Measurements from ENCODE around the gene SERPIND1. TPM values are rescaled to one million over a fixed set of nuclear protein-coding genes. Genes with fewer than 3 reads are reported as not detected.

SERPIND1 gene
- polyA plus RNA-seq, 1 experiment = 0.06 TPM

DNA sequence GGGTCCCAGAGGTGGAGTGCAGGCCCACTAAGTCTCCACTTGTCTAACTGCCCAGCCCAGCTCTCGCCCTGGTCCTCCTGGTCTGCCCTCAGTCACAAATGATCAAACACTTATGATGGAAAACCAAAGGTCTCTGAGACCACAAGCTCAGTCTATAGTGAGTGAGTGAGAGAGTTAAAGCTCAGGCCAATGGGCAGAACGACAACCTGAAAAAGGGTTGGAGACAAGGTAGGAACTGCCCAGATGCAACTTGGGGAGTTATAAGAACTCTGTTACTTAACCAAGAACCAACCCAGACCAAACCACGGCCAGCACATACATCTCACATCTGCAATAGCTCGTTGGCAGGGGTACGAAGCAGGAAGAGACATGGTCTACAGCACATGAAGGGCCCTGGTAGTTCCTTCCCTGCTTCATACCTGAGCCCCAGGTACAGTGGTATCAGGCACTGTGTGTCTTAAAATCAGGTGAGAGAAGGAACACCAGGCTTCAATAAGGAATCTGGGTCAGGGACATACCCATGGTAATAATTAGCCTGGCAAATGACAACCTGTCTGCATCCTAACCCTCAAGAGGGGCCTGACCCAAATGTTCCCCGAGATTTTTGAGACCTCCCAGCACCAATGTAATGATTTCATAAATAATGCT lies 35.7 kb downstream of the SERPIND1 start:
- ChIA-PET POLR2A (no interaction called here), CTCF (interaction anchor here (0.9 kb wide), 1 partner anchor 12 kb away, joined by 4 read pairs; no protein-coding TSS in a partner anchor)

DNA sequence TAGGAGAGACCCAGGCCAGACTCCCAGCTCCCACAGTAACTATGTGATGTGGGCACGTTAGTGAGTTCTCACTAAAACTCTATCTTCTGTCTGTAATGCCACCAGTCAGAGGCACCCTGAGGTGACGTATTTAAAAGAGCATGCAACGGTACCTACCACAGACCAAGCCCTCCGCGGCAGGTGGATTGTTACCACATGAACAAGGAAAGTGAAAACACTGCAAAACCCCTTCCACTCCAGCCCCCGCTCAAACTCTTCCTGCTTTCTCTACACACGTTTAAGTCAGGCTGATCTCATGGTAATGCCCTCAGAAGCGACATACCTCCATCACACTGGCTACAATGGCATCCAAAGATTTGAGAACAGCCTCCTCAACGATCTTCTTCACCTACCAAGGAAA lies 36.7 kb downstream of the SERPIND1 start:
- CTCF ChIA-PET = no interaction called here

More for the DNA sequence above, 35.7 kb downstream of the SERPIND1 start:
- H3K4me3 ChIP-seq (ENCODE audit: low read depth, low read length) = no peak overlapping the region
- no peaks in the 10 kb centered on the region for H3K27me3 ChIP-seq (ENCODE audit: control insufficient read depth, insufficient read depth, low read length)
- no peak overlapping the region for H3K27ac ChIP-seq (ENCODE audit: low read depth, low read length)
- H3K9me3 ChIP-seq (ENCODE audit: control insufficient read depth, insufficient read depth, low read length) = no peaks in the 10 kb centered on the region
- TF ChIP-seq, protein P1, sequence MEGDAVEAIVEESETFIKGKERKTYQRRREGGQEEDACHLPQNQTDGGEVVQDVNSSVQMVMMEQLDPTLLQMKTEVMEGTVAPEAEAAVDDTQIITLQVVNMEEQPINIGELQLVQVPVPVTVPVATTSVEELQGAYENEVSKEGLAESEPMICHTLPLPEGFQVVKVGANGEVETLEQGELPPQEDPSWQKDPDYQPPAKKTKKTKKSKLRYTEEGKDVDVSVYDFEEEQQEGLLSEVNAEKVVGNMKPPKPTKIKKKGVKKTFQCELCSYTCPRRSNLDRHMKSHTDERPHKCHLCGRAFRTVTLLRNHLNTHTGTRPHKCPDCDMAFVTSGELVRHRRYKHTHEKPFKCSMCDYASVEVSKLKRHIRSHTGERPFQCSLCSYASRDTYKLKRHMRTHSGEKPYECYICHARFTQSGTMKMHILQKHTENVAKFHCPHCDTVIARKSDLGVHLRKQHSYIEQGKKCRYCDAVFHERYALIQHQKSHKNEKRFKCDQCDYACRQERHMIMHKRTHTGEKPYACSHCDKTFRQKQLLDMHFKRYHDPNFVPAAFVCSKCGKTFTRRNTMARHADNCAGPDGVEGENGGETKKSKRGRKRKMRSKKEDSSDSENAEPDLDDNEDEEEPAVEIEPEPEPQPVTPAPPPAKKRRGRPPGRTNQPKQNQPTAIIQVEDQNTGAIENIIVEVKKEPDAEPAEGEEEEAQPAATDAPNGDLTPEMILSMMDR (IDR thresholded peaks at IDR 0.05; ENCODE audit: low read depth, low read length) = no peak
- no peak for DNase-seq (ENCODE audit: low read depth, low spot score)

DNA sequence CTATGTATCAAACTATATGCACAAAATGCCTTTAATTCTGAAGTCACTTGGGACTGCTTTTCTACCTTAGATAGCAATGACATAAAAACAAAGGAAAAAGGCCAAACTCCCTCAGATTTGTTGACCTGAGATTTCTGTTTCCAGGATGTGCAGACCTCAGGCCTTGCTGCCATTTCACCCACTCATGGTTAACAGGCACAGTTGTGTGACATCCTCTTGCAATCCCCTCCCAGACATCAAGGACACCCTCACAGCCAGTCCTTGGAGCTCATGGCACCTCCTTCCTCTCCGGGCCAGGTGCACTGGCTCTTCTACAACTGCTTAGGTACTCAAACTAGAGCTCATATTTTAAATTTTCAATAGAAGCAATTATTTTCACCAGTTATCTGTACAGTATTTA lies 37.3 kb downstream of the SERPIND1 start:
- TF ChIP-seq, protein P1 (IDR thresholded peaks at IDR 0.05; ENCODE audit: low read depth, low read length) = no peak
- ChIA-PET CTCF (no interaction called here), POLR2A (no interaction called here)
- Histone ChIP-seq H3K27ac (ENCODE audit: low read depth, low read length) (no peak overlapping the region), H3K4me3 (ENCODE audit: low read depth, low read length) (no peak overlapping the region), H3K27me3 (ENCODE audit: control insufficient read depth, insufficient read depth, low read length) (no peaks in the 10 kb centered on the region), H3K9me3 (ENCODE audit: control insufficient read depth, insufficient read depth, low read length) (no peaks in the 10 kb centered on the region)
- DNase-seq (ENCODE audit: low read depth, low spot score) = no peak

More for the DNA sequence above, 36.7 kb downstream of the SERPIND1 start:
- H3K27ac ChIP-seq (ENCODE audit: low read depth, low read length) = no peak overlapping the region
- POLR2A ChIA-PET = no interaction called here
- H3K4me3 ChIP-seq (ENCODE audit: low read depth, low read length) = no peak overlapping the region
- H3K27me3 ChIP-seq (ENCODE audit: control insufficient read depth, insufficient read depth, low read length) = no peaks in the 10 kb centered on the region
- DNase-seq (ENCODE audit: low read depth, low spot score) = no peak
- TF ChIP-seq, protein P1 (IDR thresholded peaks at IDR 0.05; ENCODE audit: low read depth, low read length) = no peak
- H3K9me3 ChIP-seq (ENCODE audit: control insufficient read depth, insufficient read depth, low read length) = no peaks in the 10 kb centered on the region

DNA sequence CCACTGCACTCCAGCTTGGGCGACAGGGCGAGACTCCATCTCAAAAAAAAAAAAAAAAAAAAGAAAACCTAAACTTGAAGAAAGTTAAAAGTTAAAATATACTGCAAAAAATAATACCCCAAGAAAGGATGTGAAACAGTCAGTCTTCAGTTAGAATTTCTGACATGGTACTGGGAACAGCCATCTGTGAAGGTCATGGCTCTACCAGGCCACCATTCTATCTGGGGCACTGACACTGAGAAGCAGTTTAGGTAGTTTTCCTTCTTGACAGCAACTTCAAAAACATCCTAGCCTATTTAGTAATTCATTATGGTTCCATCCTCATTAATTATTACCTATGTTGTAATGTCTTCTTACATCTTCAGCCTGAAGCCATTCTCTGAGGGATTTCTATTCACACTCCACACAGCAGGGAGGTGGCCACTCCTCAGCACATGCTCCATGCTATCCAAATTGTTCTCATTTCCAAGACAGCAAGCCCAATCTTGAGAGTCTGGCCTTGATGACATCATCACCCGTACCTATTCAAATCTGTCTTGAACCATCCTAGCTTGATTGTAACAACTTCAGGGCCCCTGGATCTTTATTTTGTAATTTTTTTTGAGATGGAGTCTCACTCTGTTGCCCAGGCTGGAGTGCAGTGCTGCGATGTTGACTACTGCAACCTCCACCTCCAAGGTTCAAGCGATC lies 38.2 kb downstream of the SERPIND1 start:
- no peak for DNase-seq (ENCODE audit: low read depth, low spot score)
- Histone ChIP-seq H3K9me3 (ENCODE audit: control insufficient read depth, insufficient read depth, low read length) (no peaks in the 10 kb centered on the region), H3K4me3 (ENCODE audit: low read depth, low read length) (no peak overlapping the region), H3K27ac (ENCODE audit: low read depth, low read length) (no peak overlapping the region), H3K27me3 (ENCODE audit: control insufficient read depth, insufficient read depth, low read length) (no peaks in the 10 kb centered on the region)
- CTCF ChIA-PET = no interaction called here
- TF ChIP-seq, protein P1 (IDR thresholded peaks at IDR 0.05; ENCODE audit: low read depth, low read length) = no peak
- POLR2A ChIA-PET = no interaction called here

- Histone ChIP-seq H3K4me3 (ENCODE audit: low read depth, low read length) (no peak overlapping the region), H3K27ac (ENCODE audit: low read depth, low read length) (no peak overlapping the region), H3K27me3 (ENCODE audit: control insufficient read depth, insufficient read depth, low read length) (no peaks in the 10 kb centered on the region), H3K9me3 (ENCODE audit: control insufficient read depth, insufficient read depth, low read length) (no peaks in the 10 kb centered on the region)
- POLR2A ChIA-PET = no interaction called here
- TF ChIP-seq, protein P1 (IDR thresholded peaks at IDR 0.05; ENCODE audit: low read depth, low read length) = no peak
- CTCF ChIA-PET = no interaction called here
- DNase-seq (ENCODE audit: low read depth, low spot score) = no peak
Observed at GRCh38 chr22:20813056-20813455, 39.1 kb downstream of the SERPIND1 start.

Data from AG04450 (cell line).